Osteoblast (primary cell): ENCODE data around the gene FAM53A. TPM values are rescaled to one million over a fixed set of nuclear protein-coding genes. Genes with fewer than 3 reads are reported as not detected.
A peak's percentile ranks its signal among the peaks of the same experiment; 100 is the strongest.

Source experiments
- DNase-seq: peaks from one replicate; pipeline ENCODE4 v3.0.0; 2011; ENCODE audit warnings: low spot score, mixed read lengths; ENCODE audit not compliant: insufficient read length; ENCODE audit errors: missing footprints
- H2AFZ ChIP-seq: 2 replicates; pipeline ENCODE4 v1.6.0; 2011; ENCODE audit warnings: mild to moderate bottlenecking, low read length
- H3K27ac ChIP-seq: 2 replicates; pipeline ENCODE4 v1.5.1; 2011; ENCODE audit warnings: mild to moderate bottlenecking, low read depth, low read length, moderate library complexity
- H3K27me3 ChIP-seq: 2 replicates; pipeline ENCODE4 v1.6.0; 2012; ENCODE audit warnings: mild to moderate bottlenecking, control low read depth, inconsistent platforms, low read length, moderate library complexity; ENCODE audit not compliant: insufficient read depth
- H3K36me3 ChIP-seq: 2 replicates; pipeline ENCODE4 v1.5.1; 2011; ENCODE audit warnings: mild to moderate bottlenecking, low read length, control low read depth, moderate library complexity; ENCODE audit not compliant: insufficient read depth
- H3K4me1 ChIP-seq: 2 replicates; pipeline ENCODE4 v1.5.1; 2011; ENCODE audit warnings: mild to moderate bottlenecking, low read length, control low read depth, moderate library complexity; ENCODE audit not compliant: insufficient read depth
- H3K4me2 ChIP-seq: 2 replicates; pipeline ENCODE4 v1.6.0; 2011; ENCODE audit warnings: mild to moderate bottlenecking, low read length; ENCODE audit not compliant: insufficient read depth
- H3K4me3 ChIP-seq: fragments of 200-600 bp; sonication (generic); 3 replicates; pipeline ENCODE4 v1.5.1; 2012; ENCODE audit warnings: mild to moderate bottlenecking, low read length, inconsistent platforms; ENCODE audit not compliant: insufficient read depth
- H3K79me2 ChIP-seq: 2 replicates; pipeline ENCODE4 v1.6.0; 2012; ENCODE audit warnings: mild to moderate bottlenecking, low read length, control low read depth, inconsistent platforms; ENCODE audit not compliant: insufficient read depth
- H3K9me3 ChIP-seq: 2 replicates; pipeline ENCODE4 v1.5.1; 2011; ENCODE audit warnings: low read depth, low read length, control low read depth
- H4K20me1 ChIP-seq: 2 replicates; pipeline ENCODE4 v1.6.0; 2012; ENCODE audit warnings: mild to moderate bottlenecking, low read length, control low read depth; ENCODE audit not compliant: insufficient read depth
- CTCF ChIP-seq: IDR thresholded peaks from 2 replicates; pipeline ENCODE4 v1.5.1; 2011; ENCODE audit warnings: mild to moderate bottlenecking, low read depth, low read length, moderate library complexity; ENCODE audit errors: extremely low read depth
- total RNA-seq: library from RNA; depleted of rRNA; stranded (reverse); fragments of >200 nt; gene quantifications from 2 replicates; pipeline ENCODE4 v1.2.3, GENCODE V29; 2012

The FAM53A gene
- total RNA-seq, 1 donor, result 4.3 TPM

GRCh38 chr4:1598206-1599025 is 85.7 kb downstream of the FAM53A start:
- no peak overlapping the region for H2AFZ ChIP-seq
- no peak overlapping the region for H3K4me2 ChIP-seq
- no peaks in the 10 kb centered on the region for H3K79me2 ChIP-seq
- H3K27me3 ChIP-seq, result peaks cover 3% of the 10 kb centered on the region
- no peak for TF ChIP-seq CTCF
- no peaks in the 10 kb centered on the region for H4K20me1 ChIP-seq
- H3K4me1 ChIP-seq, result no peaks in the 10 kb centered on the region
- no peak overlapping the region for H3K4me3 ChIP-seq
- peak; percentile 80 for DNase-seq
- no peak overlapping the region for H3K27ac ChIP-seq
- no peaks in the 10 kb centered on the region for H3K36me3 ChIP-seq
- no peaks in the 10 kb centered on the region for H3K9me3 ChIP-seq

DNA sequence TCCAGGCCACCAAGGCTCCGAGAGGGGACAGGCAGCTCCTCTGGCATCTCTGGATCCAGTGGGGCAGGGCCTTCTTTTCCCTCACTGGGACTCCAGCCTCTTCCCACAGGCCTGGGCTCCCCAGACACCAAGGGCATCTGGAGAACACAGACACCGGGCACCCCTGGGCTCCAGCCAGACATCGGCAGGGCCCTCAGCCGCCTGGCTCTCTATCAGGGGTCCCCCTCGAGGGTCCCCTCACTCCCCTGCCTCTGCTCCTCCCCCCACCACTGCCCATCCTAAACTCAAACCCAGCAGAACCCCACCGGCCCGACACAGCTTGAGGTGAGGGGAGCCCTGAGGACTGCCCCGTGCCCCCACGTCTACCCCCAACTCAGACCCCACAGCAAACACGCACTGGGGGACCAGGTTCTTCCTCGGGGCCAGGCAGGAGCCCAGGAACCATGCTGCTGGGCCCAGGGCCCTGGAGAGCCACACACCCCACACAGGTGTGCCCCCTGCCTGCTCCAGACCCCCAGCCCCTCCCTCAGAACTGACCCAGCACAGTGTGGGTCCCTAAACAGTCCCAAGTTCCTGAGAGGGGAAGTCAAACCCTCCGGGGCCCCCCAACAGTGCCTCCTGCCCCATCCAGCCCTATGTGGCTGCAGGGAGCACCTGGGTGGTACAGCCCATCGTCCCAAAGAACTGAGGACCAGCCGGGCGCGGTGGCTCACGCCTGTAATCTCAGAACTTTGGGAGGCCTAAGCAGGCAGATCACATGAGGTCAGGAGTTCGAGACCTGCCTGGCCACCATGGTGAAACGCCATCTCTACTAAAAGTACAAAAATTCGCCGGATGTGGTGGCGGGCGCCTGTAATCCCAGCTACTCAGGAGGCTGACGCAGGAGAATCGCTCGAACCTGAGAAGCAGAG is 86.8 kb downstream of the FAM53A start:
- Histone ChIP-seq H3K27me3 (peaks cover 3% of the 10 kb centered on the region), H2AFZ (no peak overlapping the region), H3K79me2 (no peaks in the 10 kb centered on the region), H3K4me1 (no peaks in the 10 kb centered on the region), H3K4me2 (no peak overlapping the region), H3K36me3 (no peaks in the 10 kb centered on the region), H4K20me1 (no peaks in the 10 kb centered on the region), H3K4me3 (no peak overlapping the region), H3K9me3 (no peaks in the 10 kb centered on the region), H3K27ac (no peak overlapping the region)
- peak; percentile 90 for DNase-seq
- TF ChIP-seq CTCF, result no peak

DNA sequence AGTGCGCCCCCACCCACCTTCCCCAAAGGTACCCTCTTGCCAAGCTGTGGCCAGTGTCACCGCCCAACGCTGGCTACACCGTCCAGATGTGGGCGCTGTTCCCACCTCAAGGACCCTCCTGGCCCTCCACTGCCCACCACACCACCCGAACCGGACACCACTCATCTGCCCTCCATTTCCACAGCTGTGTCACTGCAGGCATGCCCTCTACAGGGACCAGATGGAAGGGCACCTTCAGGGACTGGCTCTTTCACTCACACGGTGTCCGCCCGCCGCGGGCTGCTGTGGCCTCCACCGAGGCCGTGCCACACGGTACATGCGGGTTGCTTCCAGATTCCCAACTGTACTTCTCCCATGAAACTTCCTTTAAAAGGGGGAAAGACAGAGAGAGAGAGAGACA is 87.7 kb downstream of the FAM53A start:
- Histone ChIP-seq H2AFZ (no peak overlapping the region), H3K4me3 (no peak overlapping the region), H3K4me1 (no peaks in the 10 kb centered on the region), H3K4me2 (no peak overlapping the region), H3K36me3 (no peaks in the 10 kb centered on the region), H3K9me3 (peaks cover 1% of the 10 kb centered on the region), H3K27me3 (peaks cover 3% of the 10 kb centered on the region), H3K27ac (no peak overlapping the region), H3K79me2 (no peaks in the 10 kb centered on the region), H4K20me1 (no peaks in the 10 kb centered on the region)
- DNase-seq, result peak; percentile 74
- no peak for TF ChIP-seq CTCF
